Omental fat pad (tissue), 4 donors: ENCODE data around the gene MRPL36. TPM values are rescaled to one million over a fixed set of nuclear protein-coding genes. Genes with fewer than 3 reads are reported as not detected.

Experiments used
- ATAC-seq: fragments of 150-250 bp; one replicate; pipeline ENCODE4 v1.9.1; 2016; ENCODE audit warnings: mild to moderate bottlenecking, moderate library complexity; ENCODE audit not compliant: low FRiP score
- DNase-seq: peaks from one replicate; pipeline ENCODE4 v3.0.0-alpha.2; 2019; ENCODE audit warnings: low spot score
- CTCF ChIP-seq, 3 donors: fragments of 450-650 bp; IDR thresholded peaks; one replicate each; pipeline ENCODE4 v1.5.1; 2016 to 2017; ENCODE audit warnings: antibody characterized with exemption in 3 of 3, mild to moderate bottlenecking in 3 of 3, moderate library complexity in 2 of 3
- total RNA-seq, 4 donors: library from RNA; depleted of rRNA; stranded (reverse); fragments of >200 nt; gene quantifications; one replicate each; pipeline ENCODE4 v1.1.0, GENCODE V29; 2016

MRPL36 gene
- total RNA-seq, 4 donors from 2014 or later, result 16.1 to 57.5 (median 49.5) TPM

- DNase-seq (no peak), ATAC-seq (no peak)
- no peak for TF ChIP-seq CTCF (IDR thresholded peaks at IDR 0.05)
Measured at GRCh38 chr5:1751864-1752822, 47.5 kb downstream of the MRPL36 start.

DNA sequence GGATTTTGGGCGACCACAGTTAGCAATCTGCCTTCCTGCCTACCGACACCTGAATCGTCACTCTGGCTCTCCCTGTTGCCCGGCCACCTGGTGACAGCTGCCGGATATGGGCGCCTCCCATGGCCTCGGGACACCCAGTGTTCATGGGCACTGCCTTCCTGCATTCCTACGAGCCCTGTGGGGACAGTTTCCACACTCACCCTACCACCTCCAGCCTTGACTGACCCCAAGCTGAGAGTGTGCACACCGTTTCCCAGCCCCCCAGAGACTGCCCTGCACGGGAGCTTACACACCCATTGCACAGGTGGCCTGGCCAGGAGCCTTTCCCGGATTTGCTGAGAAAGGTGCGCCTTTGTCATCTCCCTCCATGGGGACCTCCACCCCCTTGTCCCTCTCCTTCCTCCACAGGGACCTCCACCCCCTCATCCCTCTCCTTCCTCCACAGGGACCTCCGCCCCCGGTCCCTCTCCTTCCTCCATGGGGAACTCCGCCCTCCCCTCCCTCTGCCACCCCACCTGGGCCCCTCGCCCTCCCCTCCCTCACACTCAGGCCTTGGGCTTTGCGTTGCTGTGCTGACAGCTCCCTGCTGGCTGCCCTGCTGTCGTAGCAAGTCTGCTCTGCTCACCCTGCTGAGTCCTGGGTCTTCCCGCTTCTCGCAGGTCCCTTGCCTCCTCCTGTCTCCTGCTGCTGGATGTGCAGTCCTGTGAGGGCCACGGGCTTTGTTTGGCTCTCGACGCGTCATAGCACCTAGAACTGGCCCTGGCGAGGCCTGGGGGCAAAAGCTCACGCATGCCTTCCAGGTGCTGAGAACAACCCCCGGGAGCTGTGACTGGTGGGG is 48.4 kb downstream of the MRPL36 start:
- DNase-seq (no peak), ATAC-seq (no peak)

DNA sequence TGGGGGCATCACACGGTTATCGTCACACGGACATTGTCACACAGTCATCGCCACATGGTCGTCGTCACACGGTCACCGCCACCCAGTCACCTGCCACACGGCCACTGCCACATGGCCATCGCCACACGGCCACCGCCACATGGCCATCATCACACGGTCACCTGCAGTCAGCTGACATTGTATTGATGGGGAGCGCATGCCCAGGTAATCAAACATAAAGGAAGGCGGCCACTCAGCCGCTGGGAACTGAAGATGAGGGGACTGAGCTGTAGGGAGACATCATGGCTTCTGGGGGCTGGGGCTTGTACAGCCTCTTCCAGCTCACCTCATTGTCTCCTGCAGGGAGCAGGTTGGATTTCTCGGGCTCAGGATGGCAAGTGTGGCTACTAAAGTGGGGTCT is 49.2 kb downstream of the MRPL36 start:
- no peak for ATAC-seq
- no peak for DNase-seq
- no peak for TF ChIP-seq CTCF (IDR thresholded peaks at IDR 0.05)

More for the DNA sequence above, 48.4 kb downstream of the MRPL36 start:
- no peak for TF ChIP-seq CTCF (IDR thresholded peaks at IDR 0.05)

DNA sequence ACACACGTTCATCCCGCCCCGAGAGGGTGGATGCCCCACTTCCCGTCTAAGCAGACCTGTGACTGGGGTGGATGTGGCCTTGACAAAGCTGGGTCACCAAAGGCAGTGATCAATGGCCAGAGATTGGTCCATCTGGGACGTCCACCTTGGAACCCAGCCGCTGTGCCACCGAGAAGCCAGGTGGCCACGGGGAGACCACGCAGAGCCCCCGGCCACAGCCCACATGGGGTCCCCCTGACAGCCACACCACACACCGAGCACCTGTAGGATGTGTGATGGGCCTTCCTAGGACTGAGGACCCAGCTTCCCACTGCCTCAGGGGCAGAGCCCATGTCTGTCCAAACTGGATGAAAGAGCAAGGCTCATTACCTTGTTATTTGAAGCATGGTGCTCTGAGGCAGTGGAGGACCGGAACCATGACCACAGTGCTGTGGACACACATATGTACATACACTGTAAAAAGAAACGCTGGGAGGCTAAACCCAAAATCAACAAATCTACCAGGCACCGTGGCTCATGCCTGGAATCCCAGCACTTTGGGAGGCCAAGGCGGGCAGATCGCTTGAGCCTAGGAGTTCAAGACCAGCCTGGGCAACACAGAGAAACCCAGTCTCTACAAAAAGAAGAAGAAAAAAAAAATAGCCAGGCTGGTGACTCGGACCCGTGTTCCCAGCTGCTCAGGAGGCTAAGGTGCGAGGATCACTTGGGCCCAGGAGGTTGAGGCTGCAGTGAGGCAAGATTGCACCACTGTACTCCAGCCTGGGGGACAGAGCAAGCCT is 50.1 kb downstream of the MRPL36 start:
- no peak for DNase-seq
- no peak for TF ChIP-seq CTCF (IDR thresholded peaks at IDR 0.05)
- ATAC-seq, result no peak

- DNase-seq (no peak), ATAC-seq (no peak)
- TF ChIP-seq CTCF (IDR thresholded peaks at IDR 0.05), result no peak
Measured at GRCh38 chr5:1748845-1749244, 50.8 kb downstream of the MRPL36 start.

Other genes with a start within 250 kb of the MRPL36 start
- 10 to 100 TPM; 34.3 to 81.2 (median 44.2) TPM for gene NDUFS6, start 1.6 kb upstream of the MRPL36 start, total RNA-seq
- not detected for gene IRX4, start 83.1 kb upstream of the MRPL36 start, total RNA-seq